IMR-90 (cell line): ENCODE measurements around the gene TNFRSF11A. TPM values are rescaled to one million over a fixed set of nuclear protein-coding genes. Genes with fewer than 3 reads are reported as not detected.

Experiments
- ATAC-seq: fragments of 200-7000 bp; cut with Tn5 transposase; 2 replicates; pipeline ENCODE4 v1.9.1; 2020; ENCODE audit warnings: low read depth, mild to moderate bottlenecking, moderate library complexity
- BruUV-seq: library from RNA; stranded (reverse); fragments of 400-500 nt; replicated peaks from 2 replicates; lab custom pipeline; 2021; lab: Mats Ljungman, UMichigan
- CTCF ChIA-PET: fragments of 300-600 bp; formaldehyde crosslinking; extraction: SDS; loops from one replicate; lab custom pipeline; 2021; ENCODE audit warnings: antibody characterized with exemption; lab: Yijun Ruan, JAX
- POLR2A ChIA-PET: fragments of 300-600 bp; sonication (Branson Sonifier 250); formaldehyde crosslinking; loops from one replicate; lab custom pipeline; 2022; ENCODE audit warnings: antibody characterized with exemption; ENCODE audit not compliant: unreplicated experiment; lab: Charles Lee
- DNase-seq: peaks from one replicate; pipeline ENCODE4 v3.0.0; 2013
- H2AFZ ChIP-seq: replicated peaks from 2 replicates; pipeline ENCODE3; 2013; ENCODE audit warnings: low read length, mild to moderate bottlenecking; ENCODE audit not compliant: poor library complexity
- H2AK5ac ChIP-seq: 2 replicates; pipeline ENCODE4 v1.6.1; 2013; ENCODE audit warnings: low read depth, low read length, inconsistent platforms
- H2AK9ac ChIP-seq: replicated peaks from 2 replicates; pipeline ENCODE3; 2013; ENCODE audit warnings: mild to moderate bottlenecking, low read depth, low read length, moderate library complexity; ENCODE audit not compliant: poor library complexity
- H2BK120ac ChIP-seq: 2 replicates; pipeline ENCODE4 v1.6.1; 2013; ENCODE audit warnings: low read depth, low read length, inconsistent platforms
- H2BK15ac ChIP-seq: 3 replicates; pipeline ENCODE4 v1.6.1; 2013; ENCODE audit warnings: low read depth, low read length, inconsistent platforms
- H2BK20ac ChIP-seq: 2 replicates; pipeline ENCODE4 v1.6.1; 2013; ENCODE audit warnings: low read depth, mild to moderate bottlenecking, inconsistent platforms, low read length, moderate library complexity
- H2BK5ac ChIP-seq: 2 replicates; pipeline ENCODE4 v1.6.1; 2013; ENCODE audit warnings: mild to moderate bottlenecking, low read depth, low read length, inconsistent platforms; ENCODE audit not compliant: poor library complexity, severe bottlenecking
- H3K14ac ChIP-seq: replicated peaks from 2 replicates; pipeline ENCODE4 v1.6.1; 2013; ENCODE audit warnings: low read depth, low read length, inconsistent platforms
- H3K18ac ChIP-seq: 2 replicates; pipeline ENCODE4 v1.6.1; 2013; ENCODE audit warnings: low read depth, low read length, control low read depth
- H3K23ac ChIP-seq: 2 replicates; pipeline ENCODE4 v1.6.1; 2013; ENCODE audit warnings: low read depth, low read length, inconsistent platforms
- H3K27ac ChIP-seq: 2 replicates; pipeline ENCODE4 v1.5.1; 2013; ENCODE audit warnings: mild to moderate bottlenecking, control low read depth, low read length; ENCODE audit not compliant: insufficient read depth
- H3K27me3 ChIP-seq: 2 replicates; pipeline ENCODE4 v1.6.1; 2013; ENCODE audit warnings: low read length; ENCODE audit not compliant: control insufficient read depth, insufficient read depth
- H3K36me3 ChIP-seq: 2 replicates; pipeline ENCODE4 v1.6.1; 2013; ENCODE audit warnings: low read length, mixed read lengths; ENCODE audit not compliant: control insufficient read depth, insufficient read depth
- H3K4ac ChIP-seq: 2 replicates; pipeline ENCODE4 v1.6.1; 2013; ENCODE audit warnings: low read depth, low read length, inconsistent platforms
- H3K4me1 ChIP-seq: 2 replicates; pipeline ENCODE4 v1.6.1; 2013; ENCODE audit warnings: low read length, mixed read lengths; ENCODE audit not compliant: control insufficient read depth, insufficient read depth
- H3K4me2 ChIP-seq: 2 replicates; pipeline ENCODE4 v1.6.1; 2013; ENCODE audit warnings: low read depth, mild to moderate bottlenecking, control low read depth, low read length, moderate library complexity
- H3K4me3 ChIP-seq: 2 replicates; pipeline ENCODE4 v1.5.1; 2013; ENCODE audit warnings: low read depth, mild to moderate bottlenecking, control low read depth, low read length, moderate library complexity; ENCODE audit not compliant: insufficient read depth
- H3K56ac ChIP-seq: 2 replicates; pipeline ENCODE4 v1.6.1; 2013; ENCODE audit warnings: low read length, inconsistent platforms; ENCODE audit not compliant: insufficient read depth; ENCODE audit errors: extremely low read depth
- H3K79me1 ChIP-seq, 2 experiments: 2 replicates each; pipeline ENCODE4 v1.6.1; 2013; ENCODE audit warnings: low read length in 2 of 2, inconsistent platforms in 1 of 2, low read depth in 1 of 2
- H3K9ac ChIP-seq: 2 replicates; pipeline ENCODE4 v1.6.1; 2013; ENCODE audit warnings: low read depth, low read length, control low read depth
- H3K9me1 ChIP-seq: 2 replicates; pipeline ENCODE4 v1.6.1; 2013; ENCODE audit warnings: low read length, inconsistent platforms; ENCODE audit not compliant: insufficient read depth
- H3K9me3 ChIP-seq: 2 replicates; pipeline ENCODE4 v1.6.1; 2013; ENCODE audit warnings: low read length; ENCODE audit not compliant: control insufficient read depth, insufficient read depth
- H4K20me1 ChIP-seq: 2 replicates; pipeline ENCODE4 v1.6.1; 2013; ENCODE audit warnings: low read length, inconsistent platforms; ENCODE audit not compliant: insufficient read depth
- H4K5ac ChIP-seq: 2 replicates; pipeline ENCODE4 v1.6.1; 2013; ENCODE audit warnings: mild to moderate bottlenecking, low read depth, low read length, control low read depth
- H4K8ac ChIP-seq, 2 experiments: 2 replicates each; pipeline ENCODE4 v1.6.1; 2013; ENCODE audit warnings: low read depth in 2 of 2, low read length in 2 of 2, control low read depth in 1 of 2, inconsistent platforms in 1 of 2
- H4K91ac ChIP-seq: 2 replicates; pipeline ENCODE4 v1.6.1; 2013; ENCODE audit warnings: low read depth, low read length, inconsistent platforms; ENCODE audit not compliant: insufficient read depth
- BHLHE40 ChIP-seq: fragments of 150-350 bp; IDR thresholded peaks from 2 replicates; pipeline ENCODE4 v1.6.1; 2016; ENCODE audit warnings: mild to moderate bottlenecking, low read depth, low read length
- NFE2L2 ChIP-seq: fragments of 150-350 bp; IDR thresholded peaks from 2 replicates; pipeline ENCODE4 v1.6.1; 2016; ENCODE audit warnings: low read depth, mild to moderate bottlenecking, low read length
- WGBS, 2 experiments: methylation state at CpG; one replicate each; pipeline versions ENCODE4 v1.1.5 to v1.1.7; 2013; ENCODE audit warnings: missing lambda C conversion rate in 2 of 2; ENCODE audit not compliant: insufficient read length in 1 of 2; ENCODE audit errors: extremely low coverage in 2 of 2; 5-methylcytosine and 5-hydroxymethylcytosine counted together
- dilution Hi-C: fragments of 300-500 bp; cut with HindIII; formaldehyde crosslinking; loops from one replicate; pipeline ENCODE4 v1.14.3; 2018; ENCODE audit warnings: low sequenced_read_pairs; ENCODE audit not compliant: unreplicated experiment
- in situ Hi-C: fragments of 300-500 bp; cut with MboI; formaldehyde crosslinking; loops from 3 replicates; pipeline ENCODE4 v1.14.3; 2019; ENCODE audit warnings: low sequenced_read_pairs, inconsistent platforms, mixed read lengths
- intact Hi-C: fragments of 100-400 bp; cut with micrococcal nuclease; formaldehyde crosslinking; loops from 2 replicates; pipeline ENCODE4 v1.10.0; 2022
- polyA plus RNA-seq, 3 experiments: library from polyadenylated mRNA; depleted of rRNA; stranded (reverse); fragments of >200 nt; gene quantifications; 2 replicates each; pipeline ENCODE4 v1.2.3, GENCODE V29; 2012; ENCODE audit warnings: low replicate concordance in 1 of 3
- total RNA-seq: library from RNA; depleted of rRNA; stranded (reverse); fragments of >200 nt; gene quantifications from 2 replicates; pipeline ENCODE4 v1.2.3, GENCODE V29; 2012
- TF ChIP-seq, protein P1 (sequence below): conservative IDR thresholded peaks from 2 replicates; pipeline ENCODE4 v1.5.1; 2012; ENCODE audit warnings: mild to moderate bottlenecking, low read depth, low read length, improper control_type of control experiment

Gene TNFRSF11A
- total and polyA plus RNA-seq, 2 of the 4 experiments (the other 2 are of a cell fraction) = under 0.01 TPM; not detected in 1

DNA sequence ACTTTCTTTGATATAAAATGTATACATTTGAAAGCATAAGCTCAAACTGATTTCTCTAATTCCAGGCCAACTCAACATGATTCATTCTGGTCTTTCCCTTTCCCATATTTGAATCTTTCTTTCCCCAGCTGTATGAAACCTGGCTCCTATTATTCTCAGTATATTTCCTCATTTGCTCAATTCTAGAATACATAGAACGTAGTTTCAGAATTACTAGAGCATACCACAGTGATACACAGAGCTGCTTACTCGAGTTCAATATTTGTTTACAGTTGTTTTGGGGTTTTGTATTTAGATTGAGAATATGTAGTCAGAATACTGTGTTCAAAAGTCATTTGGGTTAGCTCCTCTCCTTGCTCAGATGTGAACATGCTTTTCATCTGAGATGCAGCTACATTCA is 43.0 kb downstream of the TNFRSF11A start:
- DNase-seq = no peak
- H3K9ac ChIP-seq = no peak overlapping the region
- in situ Hi-C loops = no loop called here
- no peaks in the 10 kb centered on the region for H3K4me1 ChIP-seq
- H3K4ac ChIP-seq = no peak overlapping the region
- POLR2A ChIA-PET = no interaction called here
- H2AK5ac ChIP-seq = no peak overlapping the region
- CTCF ChIA-PET = no interaction called here
- H3K27ac ChIP-seq = no peak overlapping the region
- WGBS, 2 experiments = no CpG with 5 or more reads among the region's 2 CpGs
- no peaks in the 10 kb centered on the region for H3K79me1 ChIP-seq
- H4K91ac ChIP-seq = no peak overlapping the region
- H3K56ac ChIP-seq = no peak overlapping the region
- no peak for TF ChIP-seq NFE2L2
- TF ChIP-seq, protein P1, sequence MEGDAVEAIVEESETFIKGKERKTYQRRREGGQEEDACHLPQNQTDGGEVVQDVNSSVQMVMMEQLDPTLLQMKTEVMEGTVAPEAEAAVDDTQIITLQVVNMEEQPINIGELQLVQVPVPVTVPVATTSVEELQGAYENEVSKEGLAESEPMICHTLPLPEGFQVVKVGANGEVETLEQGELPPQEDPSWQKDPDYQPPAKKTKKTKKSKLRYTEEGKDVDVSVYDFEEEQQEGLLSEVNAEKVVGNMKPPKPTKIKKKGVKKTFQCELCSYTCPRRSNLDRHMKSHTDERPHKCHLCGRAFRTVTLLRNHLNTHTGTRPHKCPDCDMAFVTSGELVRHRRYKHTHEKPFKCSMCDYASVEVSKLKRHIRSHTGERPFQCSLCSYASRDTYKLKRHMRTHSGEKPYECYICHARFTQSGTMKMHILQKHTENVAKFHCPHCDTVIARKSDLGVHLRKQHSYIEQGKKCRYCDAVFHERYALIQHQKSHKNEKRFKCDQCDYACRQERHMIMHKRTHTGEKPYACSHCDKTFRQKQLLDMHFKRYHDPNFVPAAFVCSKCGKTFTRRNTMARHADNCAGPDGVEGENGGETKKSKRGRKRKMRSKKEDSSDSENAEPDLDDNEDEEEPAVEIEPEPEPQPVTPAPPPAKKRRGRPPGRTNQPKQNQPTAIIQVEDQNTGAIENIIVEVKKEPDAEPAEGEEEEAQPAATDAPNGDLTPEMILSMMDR = no peak
- TF ChIP-seq BHLHE40 = no peak
- no peak overlapping the region for H3K4me2 ChIP-seq
- no peak overlapping the region for H4K8ac ChIP-seq
- no peak overlapping the region for H3K23ac ChIP-seq
- no peak overlapping the region for H2BK15ac ChIP-seq
- dilution Hi-C loops = no loop called here
- no peak overlapping the region for H2AK9ac ChIP-seq
- H3K9me1 ChIP-seq = no peaks in the 10 kb centered on the region
- no peak overlapping the region for H4K5ac ChIP-seq
- no peaks in the 10 kb centered on the region for H4K20me1 ChIP-seq
- H2AFZ ChIP-seq = no peak overlapping the region
- no peak overlapping the region for H3K18ac ChIP-seq
- no peak overlapping the region for H3K14ac ChIP-seq
- H2BK120ac ChIP-seq = no peak overlapping the region
- H3K27me3 ChIP-seq = peaks cover 22% of the 10 kb centered on the region
- no peaks in the 10 kb centered on the region for H3K9me3 ChIP-seq
- no TSS peak for BruUV-seq
- H3K36me3 ChIP-seq = no peaks in the 10 kb centered on the region
- intact Hi-C loops = no loop called here
- no peak overlapping the region for H2BK5ac ChIP-seq
- no peak for ATAC-seq
- no peak overlapping the region for H3K4me3 ChIP-seq
- H2BK20ac ChIP-seq = no peak overlapping the region
